Heart left ventricle (tissue), 13 donors: ENCODE measurements around the gene TENT5C.

ENCODE experiments used
- POLR2A ChIP-seq, 2 donors: fragments of 450-650 bp; IDR thresholded peaks; one replicate each; pipeline ENCODE4 v1.6.1; 2017; ENCODE audit warnings: antibody characterized with exemption in 2 of 2, mild to moderate bottlenecking in 2 of 2, moderate library complexity in 2 of 2
- TF ChIP-seq, protein P1 (sequence below), 12 donors: fragments of 200-600 bp; sonication (generic) in 4 of 12; IDR thresholded peaks; one replicate each; pipeline versions ENCODE4 v1.5.0 to v1.8.0; 2018 to 2022; ENCODE audit warnings: antibody characterized with exemption in 12 of 12, mild to moderate bottlenecking in 5 of 12
- donor health status: ischemic (EF 13 %, LVEDD 7.1; RV severe dilation, severe dysfunction).
- donor health status: DM: no; HTN: yes; CAD: no.
- donor health status: DM: no; HTN: no; CAD: no.
- donor health status: ischemic (EF 25% LVEDD 6.9; RV normal size, moderate dysfunction).
- donor health status: ischemic (EF 25% LVEDD 5.7; RV mildly dilated, moderate dysfunction).
- donor health status: ischemic (EF 35%, LVEDD 5.7; RV mildly dilated, moderate dysfunction).
- donor health status: nonischemic (EF 11% LVEDD 7.7; RV severe dilation, severe dysfunction).
- donor health status: DM: yes; HTN: yes; CAD: no.
- donor health status: PGD.
- donor health status: ischemic (EF 29% LVEDD 5.4; RV normal size, mild dysfunction).
- donor health status: nonischemic (EF 23%, LVEDD 6.1; RV moderate dilation, normal function).

DNA sequence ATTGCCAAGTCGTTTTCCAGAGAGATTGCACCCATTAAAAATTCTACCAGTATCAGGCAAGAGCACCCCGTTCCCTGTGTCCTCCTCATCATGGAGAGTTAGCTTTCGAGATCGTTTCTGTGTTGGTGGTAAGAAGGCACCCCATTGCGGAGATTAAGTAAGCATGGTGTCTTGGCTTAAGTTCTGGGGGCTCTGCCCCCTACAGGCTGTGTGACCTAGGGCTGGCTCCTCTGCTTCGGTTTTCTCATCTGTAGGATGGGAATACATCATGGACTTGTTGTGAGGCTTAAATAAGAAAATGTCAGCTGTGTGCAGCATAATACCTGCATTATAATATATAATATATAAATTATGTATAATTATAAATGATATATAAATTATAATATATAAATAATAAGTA, 36.8 kb upstream of the TENT5C start:
- TF ChIP-seq, protein P1, sequence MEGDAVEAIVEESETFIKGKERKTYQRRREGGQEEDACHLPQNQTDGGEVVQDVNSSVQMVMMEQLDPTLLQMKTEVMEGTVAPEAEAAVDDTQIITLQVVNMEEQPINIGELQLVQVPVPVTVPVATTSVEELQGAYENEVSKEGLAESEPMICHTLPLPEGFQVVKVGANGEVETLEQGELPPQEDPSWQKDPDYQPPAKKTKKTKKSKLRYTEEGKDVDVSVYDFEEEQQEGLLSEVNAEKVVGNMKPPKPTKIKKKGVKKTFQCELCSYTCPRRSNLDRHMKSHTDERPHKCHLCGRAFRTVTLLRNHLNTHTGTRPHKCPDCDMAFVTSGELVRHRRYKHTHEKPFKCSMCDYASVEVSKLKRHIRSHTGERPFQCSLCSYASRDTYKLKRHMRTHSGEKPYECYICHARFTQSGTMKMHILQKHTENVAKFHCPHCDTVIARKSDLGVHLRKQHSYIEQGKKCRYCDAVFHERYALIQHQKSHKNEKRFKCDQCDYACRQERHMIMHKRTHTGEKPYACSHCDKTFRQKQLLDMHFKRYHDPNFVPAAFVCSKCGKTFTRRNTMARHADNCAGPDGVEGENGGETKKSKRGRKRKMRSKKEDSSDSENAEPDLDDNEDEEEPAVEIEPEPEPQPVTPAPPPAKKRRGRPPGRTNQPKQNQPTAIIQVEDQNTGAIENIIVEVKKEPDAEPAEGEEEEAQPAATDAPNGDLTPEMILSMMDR (IDR thresholded peaks at IDR 0.05): no peak
- no peak for TF ChIP-seq POLR2A (IDR thresholded peaks at IDR 0.05)
